HG03045 (cell line): ENCODE results near the gene PORCN.

ENCODE experiments used
- ATAC-seq: cut with Tn5 transposase; IDR thresholded peaks from one replicate; pipeline ENCODE4 v1.9.1; 2021; ENCODE audit warnings: mild to moderate bottlenecking, moderate library complexity; ENCODE audit not compliant: unreplicated experiment

PORCN gene

DNA sequence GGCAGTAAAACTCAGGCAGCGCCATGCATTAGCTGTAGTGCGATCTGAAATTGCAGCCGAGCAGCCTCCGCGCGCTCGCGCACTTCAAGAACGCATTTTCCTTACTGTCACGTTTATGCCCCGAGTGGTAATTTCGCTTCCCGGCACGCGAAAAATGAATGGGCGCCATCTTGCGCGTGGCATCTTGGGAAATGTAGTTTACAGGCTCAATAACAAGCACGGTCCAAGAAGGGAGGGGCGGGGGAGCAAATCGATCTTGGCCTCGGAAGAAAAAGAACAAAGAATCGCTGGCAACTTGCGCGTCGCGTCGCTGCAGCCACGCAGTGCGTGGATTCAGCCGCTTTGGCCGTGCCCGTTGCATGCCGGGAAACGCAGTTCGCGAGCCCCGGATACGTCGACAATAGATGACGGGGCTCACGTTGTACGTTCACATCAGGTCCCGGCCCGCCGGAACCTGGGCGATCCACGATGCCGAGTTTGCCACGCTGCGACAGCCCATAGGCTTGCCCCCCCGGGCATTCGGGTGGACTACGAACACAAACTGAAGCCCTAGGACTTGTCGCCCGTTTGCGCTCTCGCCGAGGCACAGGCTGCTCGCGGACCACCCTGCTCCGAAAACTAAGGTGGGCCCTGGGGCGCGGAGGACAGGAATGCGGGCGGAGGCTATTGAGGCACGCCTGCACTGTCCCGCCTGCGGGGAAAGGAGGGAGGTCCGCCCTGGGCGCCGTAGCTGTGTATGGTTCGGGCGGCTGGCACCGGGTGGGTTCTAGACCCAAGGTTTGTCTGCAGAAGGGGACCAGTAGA lies 32.8 kb upstream of the PORCN start, which contains the start of gene FTSJ1:
Gene FTSJ1, plus strand, starts transcription at position 426 of the 804 bp plus-strand sequence. CDS start 1,849 bp downstream, outside the sequence.
- ATAC-seq: peak; percentile 81

GRCh38 chrX:48476919-48477318 lies 31.9 kb upstream of the PORCN start:
- no peak for ATAC-seq

DNA sequence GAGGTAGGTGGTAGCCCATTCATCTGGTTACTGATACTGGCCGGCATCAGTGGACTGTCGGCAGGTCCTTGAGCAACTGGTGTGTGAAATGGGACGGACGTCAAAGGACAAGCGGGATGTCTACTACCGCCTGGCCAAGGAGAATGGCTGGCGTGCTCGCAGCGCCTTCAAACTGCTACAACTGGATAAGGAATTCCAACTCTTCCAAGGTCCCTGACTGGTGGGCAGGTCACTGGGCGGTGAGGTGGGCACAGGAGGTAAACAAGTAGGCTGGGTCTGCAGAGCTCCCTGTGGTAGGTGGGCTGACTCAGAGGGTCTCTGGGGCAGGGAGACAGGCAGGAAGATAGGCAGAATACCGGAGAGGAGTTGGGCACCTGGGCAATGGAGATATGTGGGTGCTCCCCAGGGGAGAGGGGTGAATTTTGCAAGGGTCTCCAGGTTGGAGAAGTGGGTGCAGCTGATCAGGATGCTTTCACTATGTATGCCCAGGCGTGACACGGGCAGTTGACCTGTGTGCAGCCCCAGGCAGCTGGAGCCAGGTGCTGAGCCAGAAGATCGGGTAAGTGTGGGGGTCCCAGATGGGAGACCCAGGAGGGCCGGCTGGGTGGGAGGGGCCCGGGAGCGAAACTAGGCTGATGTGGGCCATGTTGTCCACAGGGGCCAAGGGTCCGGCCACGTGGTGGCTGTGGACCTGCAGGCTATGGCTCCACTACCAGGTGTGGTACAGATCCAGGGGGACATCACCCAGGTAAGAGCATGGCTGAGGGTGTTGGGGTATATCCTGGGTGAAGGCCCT lies 30.6 kb upstream of the PORCN start:
- ATAC-seq: no peak

DNA sequence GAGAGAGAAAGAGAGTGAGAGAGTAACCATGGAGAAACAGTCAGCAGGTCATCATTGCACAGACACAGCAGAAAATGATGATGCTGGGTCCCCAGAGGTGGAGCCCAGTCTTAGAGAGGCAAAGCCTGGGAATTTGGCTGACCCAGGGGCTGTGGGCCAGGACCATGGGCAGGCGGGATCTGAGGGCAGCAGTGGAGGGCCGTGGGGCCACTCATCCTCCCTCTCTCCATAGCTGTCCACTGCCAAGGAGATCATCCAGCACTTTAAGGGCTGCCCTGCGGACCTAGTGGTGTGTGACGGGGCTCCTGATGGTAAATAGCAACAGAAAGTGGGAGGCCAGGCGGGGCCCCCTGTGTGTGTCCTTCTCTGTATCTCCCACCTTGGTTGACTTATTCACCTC lies 30.0 kb upstream of the PORCN start:
- ATAC-seq: no peak

GRCh38 chrX:48480142-48480541 lies 28.6 kb upstream of the PORCN start:
- no peak for ATAC-seq

DNA sequence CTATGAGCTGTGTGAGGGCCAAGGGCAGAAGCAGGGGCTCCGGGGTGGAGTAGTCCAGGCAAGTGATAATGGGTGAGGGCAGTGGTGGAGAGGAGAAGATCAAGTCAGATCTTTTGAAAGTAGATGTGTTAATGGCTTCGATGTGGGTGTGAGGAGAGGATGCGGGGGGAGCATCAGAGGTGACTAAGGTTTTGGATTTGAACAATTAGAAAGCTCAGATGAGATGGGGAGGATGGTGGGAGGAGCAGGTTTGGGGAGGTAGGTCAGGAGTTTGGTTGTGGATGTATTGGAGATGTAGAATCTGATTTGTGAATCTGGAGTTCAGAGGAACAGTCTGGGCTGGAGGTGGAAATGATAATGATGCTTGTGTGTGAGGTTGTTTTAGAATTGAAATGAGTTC lies 28.2 kb upstream of the PORCN start:
- ATAC-seq: no peak

DNA sequence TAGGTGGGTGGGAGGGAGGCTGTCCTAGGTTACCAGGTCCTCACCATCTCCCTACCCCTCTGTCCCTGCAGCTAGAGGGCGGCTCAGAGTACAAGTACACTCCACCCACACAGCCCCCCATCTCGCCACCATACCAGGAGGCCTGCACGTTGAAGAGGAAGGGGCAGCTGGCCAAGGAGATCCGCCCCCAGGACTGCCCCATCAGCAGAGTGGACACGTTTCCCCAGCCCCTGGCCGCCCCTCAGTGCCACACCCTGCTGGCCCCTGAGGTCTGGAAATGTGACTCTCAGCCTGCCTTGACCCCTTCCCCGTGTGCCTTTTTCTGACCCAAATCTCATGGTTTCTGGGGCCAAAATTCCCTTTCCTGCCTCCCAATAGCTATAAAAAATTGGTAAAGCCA lies 26.3 kb upstream of the PORCN start:
- ATAC-seq: no peak

DNA sequence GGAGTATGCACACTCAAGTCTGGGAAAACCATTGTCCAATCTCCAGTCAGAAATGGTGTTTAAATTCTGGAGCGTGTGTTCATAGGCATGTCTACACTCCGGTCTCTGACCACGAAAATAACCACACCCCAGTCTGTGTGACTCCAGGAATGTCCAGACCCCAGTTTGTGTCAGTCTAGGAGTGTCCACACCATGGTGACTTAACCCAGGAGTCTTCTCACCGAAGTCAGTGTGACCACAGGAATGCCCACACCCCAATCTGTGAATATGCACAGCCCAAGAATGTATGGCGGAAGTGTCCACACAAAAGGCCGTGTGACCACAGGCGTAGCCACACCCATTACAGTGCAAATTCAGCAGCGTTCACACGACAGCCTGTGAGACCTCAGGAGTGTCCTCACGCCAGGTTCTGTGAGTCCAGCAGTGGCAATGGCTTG lies 21.4 kb upstream of the PORCN start:
- no peak for ATAC-seq

GRCh38 chrX:48488034-48488433 lies 20.8 kb upstream of the PORCN start:
- ATAC-seq: no peak

DNA sequence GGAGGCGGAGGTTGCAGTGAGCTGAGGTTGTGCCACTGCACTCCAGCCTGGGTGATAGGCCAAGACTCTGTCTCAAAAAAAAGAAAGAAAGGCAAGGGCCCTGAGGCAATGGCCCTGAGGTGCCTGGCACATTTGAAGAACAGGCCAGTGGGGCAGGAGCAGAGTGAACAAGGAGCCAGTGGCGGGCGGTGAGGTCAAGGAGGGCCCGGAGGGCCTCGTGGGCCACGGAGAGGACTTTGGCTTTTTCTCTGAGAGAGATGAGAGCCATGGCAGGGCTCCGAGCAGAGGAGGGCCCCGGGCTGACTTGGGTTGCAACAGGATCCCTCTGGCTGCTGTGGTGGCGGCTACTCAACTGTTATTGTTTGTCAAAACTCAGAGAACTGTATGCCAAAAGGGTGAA lies 19.5 kb upstream of the PORCN start:
- no peak for ATAC-seq

DNA sequence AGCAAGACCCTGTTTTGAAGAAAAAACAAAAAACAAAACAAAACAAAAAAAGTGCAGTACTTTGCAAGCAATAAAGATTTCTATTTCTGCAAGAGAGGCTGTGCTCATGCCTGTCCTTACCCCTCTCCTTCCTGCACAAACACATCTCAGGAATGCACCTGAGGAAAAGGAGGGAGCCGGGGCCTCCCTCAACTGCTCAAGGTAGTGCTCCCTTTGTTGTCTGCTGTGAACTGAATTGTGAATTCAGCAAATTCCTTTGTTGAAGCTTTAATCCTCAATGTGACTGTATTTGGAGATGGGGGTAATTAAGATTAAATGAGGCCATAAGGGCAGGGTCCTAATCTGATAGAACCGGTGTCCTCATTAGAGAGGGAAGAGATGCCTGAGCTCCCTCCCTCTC lies 18.9 kb upstream of the PORCN start:
- no peak for ATAC-seq

DNA sequence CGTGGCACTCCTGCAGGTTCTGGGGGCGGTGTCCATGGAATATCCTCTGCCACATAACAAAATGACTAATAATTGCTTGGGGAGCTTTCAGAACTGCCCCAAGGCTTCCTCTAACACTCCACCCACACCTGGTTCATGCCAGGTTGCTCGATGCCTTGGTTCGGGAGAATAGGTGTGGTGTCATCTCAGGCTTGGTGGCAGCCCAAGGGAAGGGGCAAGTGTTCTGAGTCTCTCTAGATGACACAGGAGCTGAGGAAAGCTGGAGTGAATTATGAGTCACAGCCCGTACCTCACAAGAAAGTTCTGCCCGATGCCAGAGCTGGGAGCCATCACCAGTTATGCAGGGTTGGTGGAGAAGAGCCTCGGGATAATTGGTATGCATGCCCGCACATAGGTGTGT lies 18.1 kb upstream of the PORCN start:
- ATAC-seq: no peak

- ATAC-seq: no peak
Measured at GRCh38 chrX:48491809-48492208, 17.0 kb upstream of the PORCN start.

- no peak for ATAC-seq
Measured at GRCh38 chrX:48492293-48492910, 16.4 kb upstream of the PORCN start.

DNA sequence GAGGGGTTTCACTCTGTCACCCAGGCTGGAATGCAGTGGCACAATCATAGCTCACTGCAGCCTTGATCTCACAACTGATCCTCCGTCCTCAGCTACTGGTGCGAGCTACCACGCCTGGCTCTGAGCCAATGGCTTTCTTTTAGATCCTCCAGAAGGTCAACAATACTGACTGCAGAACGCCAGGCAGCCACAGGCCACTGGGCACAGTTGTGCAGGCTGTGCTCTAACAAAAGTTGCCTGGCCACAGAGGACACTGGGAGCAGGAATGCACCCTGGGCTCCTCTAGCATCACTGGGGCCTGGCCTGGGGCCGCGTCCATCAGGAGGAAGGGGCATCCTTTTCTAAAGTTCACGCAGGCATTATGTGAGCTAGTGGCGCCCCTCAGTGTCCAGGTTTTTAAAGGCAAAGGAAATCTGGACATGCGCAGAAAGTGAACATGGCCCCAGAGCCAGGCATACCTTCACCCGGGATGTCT lies 14.9 kb upstream of the PORCN start:
- ATAC-seq: no peak

DNA sequence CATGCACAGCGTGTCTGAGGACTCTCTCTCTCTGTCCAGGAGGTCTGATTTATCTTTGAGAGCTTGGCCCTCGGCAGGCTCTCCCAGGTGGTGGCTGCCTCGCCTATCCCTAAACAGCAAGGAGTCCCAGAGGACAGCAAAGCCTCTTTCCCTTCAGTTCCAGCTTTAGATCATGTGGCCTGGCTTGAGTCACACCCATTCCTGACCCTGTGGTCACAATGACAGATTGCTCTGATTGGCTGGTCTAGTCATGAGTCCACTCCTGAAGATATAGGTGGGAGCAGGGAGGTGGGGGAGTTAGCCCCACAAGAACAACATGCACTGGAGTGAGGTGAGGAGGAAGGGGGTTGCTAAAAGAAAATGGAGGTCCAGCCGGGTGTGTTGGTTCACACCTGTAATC lies 12.1 kb upstream of the PORCN start:
- no peak for ATAC-seq

DNA sequence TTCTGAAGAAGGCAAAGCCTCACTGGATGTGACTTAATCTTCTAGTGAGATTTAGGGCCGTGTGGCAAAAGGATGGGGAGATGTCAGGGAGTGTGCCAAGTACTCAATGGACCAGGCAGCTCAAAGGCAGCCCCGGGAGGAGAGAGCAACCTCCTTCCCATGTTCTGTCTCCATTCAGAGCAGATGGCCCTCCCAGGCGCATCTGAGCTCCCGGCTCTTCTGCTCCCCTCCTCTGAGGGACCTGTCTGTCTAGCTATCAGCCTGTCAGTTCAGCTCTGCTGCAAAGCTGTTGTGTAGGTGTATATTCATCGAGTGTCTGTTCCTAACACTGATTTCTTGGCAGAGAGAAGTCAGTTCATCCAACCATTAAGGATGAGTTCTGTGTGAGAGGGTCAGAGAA lies 10.9 kb upstream of the PORCN start:
- no peak for ATAC-seq

DNA sequence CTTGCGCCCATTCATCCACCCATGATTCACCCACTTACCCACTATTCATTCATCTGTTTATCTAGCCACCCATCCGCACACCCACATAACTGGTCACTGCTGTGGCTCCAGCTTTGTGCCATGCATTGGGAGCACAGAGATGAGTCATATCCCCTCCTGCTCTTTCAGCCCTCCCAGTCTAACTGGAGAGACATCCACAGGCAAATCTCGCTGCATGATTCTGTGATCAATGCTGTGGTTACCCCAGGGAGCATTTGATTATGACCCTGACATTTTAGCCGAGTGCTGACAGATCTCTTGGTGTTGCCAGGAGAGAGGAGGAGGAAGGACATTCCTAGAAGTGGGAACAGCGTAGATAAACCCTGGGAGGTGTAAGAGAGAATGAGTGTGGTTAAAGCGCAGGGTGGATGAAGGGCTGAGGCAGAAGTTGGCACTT lies 10.4 kb upstream of the PORCN start:
- no peak for ATAC-seq

- no peak for ATAC-seq
Measured at GRCh38 chrX:48504261-48504660, 4.5 kb upstream of the PORCN start.

DNA sequence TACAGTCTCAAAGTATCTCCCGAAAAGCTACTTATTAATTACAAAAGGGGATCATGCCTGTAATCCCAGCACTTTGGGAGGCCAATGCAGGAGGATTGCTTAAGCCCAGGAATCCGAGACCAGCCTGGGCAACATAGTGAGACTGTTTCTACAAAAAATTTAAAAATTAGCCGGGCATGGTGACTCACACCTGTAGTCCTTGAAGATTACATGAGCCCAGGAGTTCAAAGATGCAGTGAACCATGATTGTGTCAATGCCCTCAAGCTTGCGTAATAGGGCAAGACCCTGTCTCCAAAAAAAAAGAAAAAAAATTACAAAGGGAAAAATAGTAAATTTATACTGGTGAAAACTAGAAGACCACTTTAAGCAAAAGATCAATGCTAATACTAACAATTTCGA lies 3.3 kb upstream of the PORCN start:
- no peak for ATAC-seq

DNA sequence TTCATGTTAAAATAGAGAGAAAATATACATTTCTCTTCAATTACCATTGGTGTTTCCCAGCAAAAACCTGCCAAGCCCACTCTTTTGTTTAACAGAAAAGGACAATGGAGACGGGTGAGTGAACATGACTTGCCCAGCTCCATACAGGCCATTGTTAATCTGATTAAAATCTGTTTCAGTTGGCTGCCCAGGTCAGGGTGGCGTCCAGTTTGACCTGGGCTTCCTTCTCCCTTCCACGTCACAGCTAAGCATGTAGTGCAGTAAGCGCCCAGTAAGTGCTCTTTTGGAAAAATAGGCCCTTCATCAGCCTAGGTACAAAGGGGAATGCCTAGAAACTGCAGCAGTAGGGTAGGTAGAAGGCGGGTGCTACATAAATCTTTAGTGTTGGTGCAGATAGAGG lies 1.5 kb upstream of the PORCN start:
- ATAC-seq: no peak

DNA sequence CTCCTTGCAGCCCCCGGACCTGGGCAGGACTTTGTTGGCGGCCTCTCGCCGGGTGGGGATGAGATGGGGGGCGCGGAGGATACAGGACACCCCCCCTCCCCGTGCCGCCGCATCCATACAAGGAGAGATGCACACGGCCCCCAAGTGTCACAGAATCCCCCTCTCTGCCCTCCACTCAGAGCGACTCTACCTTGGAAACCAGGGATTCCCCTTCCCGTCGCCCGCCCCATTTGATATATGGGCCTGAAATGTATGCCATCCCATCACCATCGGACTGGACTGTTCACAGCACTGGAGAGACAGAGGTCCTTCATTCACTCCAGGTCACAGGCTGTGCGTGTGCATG lies 426 bp downstream of the PORCN start:
- ATAC-seq: no peak
